Keratinocyte (primary cell): ENCODE measurements around the gene TSPAN4. TPM values are rescaled to one million over a fixed set of nuclear protein-coding genes. Genes with fewer than 3 reads are reported as not detected.
A peak's percentile ranks its signal among the peaks of the same experiment; 100 is the strongest.

ENCODE experiments used
- DNase-seq: peaks from one replicate; pipeline ENCODE4 v3.0.0-alpha.2; 2011; ENCODE audit warnings: low read depth, missing footprints, low spot score
- FAIRE-seq: peaks from 2 replicates; lab custom pipeline; 2011; peaks lifted over from hg19 to GRCh38; lab: Jason Lieb, UNC
- H2AFZ ChIP-seq: 2 replicates; pipeline ENCODE4 v1.6.0; 2012; ENCODE audit warnings: low read length, control low read depth, inconsistent platforms; ENCODE audit not compliant: control insufficient read depth
- H3K27ac ChIP-seq: 2 replicates; pipeline ENCODE4 v1.5.1; 2011; ENCODE audit warnings: low read length; ENCODE audit not compliant: control insufficient read depth, insufficient read depth
- H3K27me3 ChIP-seq: 3 replicates; pipeline ENCODE4 v1.6.0; 2011; ENCODE audit warnings: low read length; ENCODE audit not compliant: control insufficient read depth, insufficient read depth; ENCODE audit errors: extremely low read depth
- H3K36me3 ChIP-seq, 2 experiments: 2 replicates in 1 of 2; 3 replicates in 1 of 2; pipeline ENCODE4 v1.5.1; 2011; ENCODE audit warnings: low read length in 2 of 2, mild to moderate bottlenecking in 1 of 2; ENCODE audit not compliant: control insufficient read depth in 2 of 2, insufficient read depth in 2 of 2; ENCODE audit errors: extremely low read depth in 1 of 2
- H3K4me1 ChIP-seq: 3 replicates; pipeline ENCODE4 v1.5.1; 2011; ENCODE audit warnings: low read length; ENCODE audit not compliant: control insufficient read depth, insufficient read depth; ENCODE audit errors: extremely low read depth
- H3K4me2 ChIP-seq: 3 replicates; pipeline ENCODE4 v1.6.0; 2011; ENCODE audit warnings: low read depth, low read length; ENCODE audit not compliant: control insufficient read depth, insufficient read depth; ENCODE audit errors: extremely low read depth
- H3K4me3 ChIP-seq, 3 experiments: fragments of 200-600 bp in 1 of 3; sonication (generic) in 1 of 3; 2 replicates in 2 of 3; 3 replicates in 1 of 3; pipeline ENCODE4 v1.5.1; 2011 to 2016; ENCODE audit warnings: low read length in 3 of 3, mild to moderate bottlenecking in 3 of 3, control low read depth in 2 of 3, inconsistent platforms in 1 of 3, low read depth in 1 of 3, mixed read lengths in 1 of 3, mixed run types in 1 of 3, moderate library complexity in 1 of 3; ENCODE audit not compliant: control insufficient read depth in 2 of 3, insufficient read depth in 2 of 3; ENCODE audit errors: extremely low read depth in 1 of 3
- H3K79me2 ChIP-seq: 2 replicates; pipeline ENCODE4 v1.6.0; 2012; ENCODE audit warnings: low read length; ENCODE audit not compliant: control insufficient read depth, insufficient read depth
- H3K9ac ChIP-seq: 3 replicates; pipeline ENCODE4 v1.6.0; 2011; ENCODE audit warnings: low read length; ENCODE audit not compliant: control insufficient read depth, insufficient read depth; ENCODE audit errors: extremely low read depth
- H3K9me1 ChIP-seq: 3 replicates; pipeline ENCODE4 v1.6.0; 2011; ENCODE audit warnings: low read length; ENCODE audit not compliant: control insufficient read depth, insufficient read depth; ENCODE audit errors: extremely low read depth
- H3K9me3 ChIP-seq: 2 replicates; pipeline ENCODE4 v1.5.1; 2012; ENCODE audit warnings: low read depth, low read length; ENCODE audit not compliant: control insufficient read depth
- H4K20me1 ChIP-seq: 3 replicates; pipeline ENCODE4 v1.6.0; 2011; ENCODE audit warnings: low read length; ENCODE audit not compliant: control insufficient read depth, insufficient read depth; ENCODE audit errors: extremely low read depth
- EZH2 ChIP-seq: IDR thresholded peaks from one replicate; pipeline ENCODE4 v1.6.1; 2012; ENCODE audit warnings: inconsistent platforms, mild to moderate bottlenecking, low read length, moderate library complexity
- dilution Hi-C: fragments of 300-500 bp; cut with MboI; formaldehyde crosslinking; loops from one replicate; pipeline ENCODE4 v1.7.0; 2020; ENCODE audit warnings: low sequenced_read_pairs; ENCODE audit not compliant: extremely low pct_ligation_motif_present
- polyA plus RNA-seq, 5 experiments: library from polyadenylated mRNA; depleted of rRNA in 3 of 5; stranded (reverse) in 3 of 5; stranded (forward) in 1 of 5; unstranded in 1 of 5; fragments of >200 nt; gene quantifications; 1 replicate in 1 of 5; 2 replicates in 3 of 5; 3 replicates in 1 of 5; pipeline versions ENCODE4 v1.2.1 to v1.2.3, GENCODE V29; 2011 to 2012; ENCODE audit warnings: missing spikeins in 2 of 5, low read depth in 1 of 5, low replicate concordance in 1 of 5
- TF ChIP-seq, protein P1 (sequence below), 3 experiments: IDR thresholded peaks in 1 of 3; conservative IDR thresholded peaks in 1 of 3; optimal IDR thresholded peaks in 1 of 3; 2 replicates in 2 of 3; 3 replicates in 1 of 3; pipeline versions ENCODE3 to v1.5.1; 2011; ENCODE audit warnings: low read length in 3 of 3, mild to moderate bottlenecking in 3 of 3, moderate library complexity in 2 of 3, control low read depth in 1 of 3, inconsistent platforms in 1 of 3; ENCODE audit not compliant: insufficient read depth in 2 of 3; ENCODE audit errors: extremely low read depth in 1 of 3

Gene TSPAN4
- polyA plus RNA-seq, 1 donor (not counting 4 experiments of a cell fraction or from before 2014, with no cell fraction given): 42.1 TPM

DNA sequence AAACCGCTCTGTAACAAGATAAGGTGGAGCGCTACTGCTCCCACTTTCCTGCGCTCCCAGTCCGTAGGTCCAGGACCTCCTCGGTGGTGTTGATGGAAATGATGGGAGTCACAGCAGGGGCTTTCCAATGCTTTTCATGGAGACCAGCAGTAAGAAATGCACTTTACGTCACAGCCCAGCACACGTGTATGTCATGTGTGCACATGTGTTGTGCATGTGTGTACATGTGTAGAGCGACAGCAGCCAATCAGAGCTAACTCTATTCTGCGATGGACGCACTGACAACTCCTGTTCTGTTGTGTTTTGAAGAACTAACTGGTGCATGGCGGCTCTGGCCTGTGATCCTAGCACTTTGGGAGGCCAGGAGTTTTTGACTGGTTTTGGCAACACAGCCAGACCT, 66.8 kb downstream of the TSPAN4 start:
- H3K4me1 ChIP-seq: peaks cover 12% of the 10 kb centered on the region
- H3K27ac ChIP-seq: no peak overlapping the region
- H3K36me3 ChIP-seq: peaks cover under 1 to 3% of the 10 kb centered on the region in 2 experiments
- peak overlapping the region; percentile 76 to 96 (median 96) for H3K4me3 ChIP-seq
- H3K79me2 ChIP-seq: peaks cover 24% of the 10 kb centered on the region
- no peaks in the 10 kb centered on the region for H3K9me3 ChIP-seq
- TF ChIP-seq, protein P1, sequence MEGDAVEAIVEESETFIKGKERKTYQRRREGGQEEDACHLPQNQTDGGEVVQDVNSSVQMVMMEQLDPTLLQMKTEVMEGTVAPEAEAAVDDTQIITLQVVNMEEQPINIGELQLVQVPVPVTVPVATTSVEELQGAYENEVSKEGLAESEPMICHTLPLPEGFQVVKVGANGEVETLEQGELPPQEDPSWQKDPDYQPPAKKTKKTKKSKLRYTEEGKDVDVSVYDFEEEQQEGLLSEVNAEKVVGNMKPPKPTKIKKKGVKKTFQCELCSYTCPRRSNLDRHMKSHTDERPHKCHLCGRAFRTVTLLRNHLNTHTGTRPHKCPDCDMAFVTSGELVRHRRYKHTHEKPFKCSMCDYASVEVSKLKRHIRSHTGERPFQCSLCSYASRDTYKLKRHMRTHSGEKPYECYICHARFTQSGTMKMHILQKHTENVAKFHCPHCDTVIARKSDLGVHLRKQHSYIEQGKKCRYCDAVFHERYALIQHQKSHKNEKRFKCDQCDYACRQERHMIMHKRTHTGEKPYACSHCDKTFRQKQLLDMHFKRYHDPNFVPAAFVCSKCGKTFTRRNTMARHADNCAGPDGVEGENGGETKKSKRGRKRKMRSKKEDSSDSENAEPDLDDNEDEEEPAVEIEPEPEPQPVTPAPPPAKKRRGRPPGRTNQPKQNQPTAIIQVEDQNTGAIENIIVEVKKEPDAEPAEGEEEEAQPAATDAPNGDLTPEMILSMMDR (optimal IDR thresholded peaks at IDR 0.05 in 1 of 3, IDR thresholded peaks at IDR 0.05 in 1 of 3, conservative IDR thresholded peaks at IDR 0.05 in 1 of 3; ENCODE audit: extremely low read depth in 1 of 3, insufficient read depth in 2 of 3, low read length in 3 of 3): no peak
- no peak for TF ChIP-seq EZH2
- H3K27me3 ChIP-seq: no peaks in the 10 kb centered on the region
- H3K9me1 ChIP-seq: no peaks in the 10 kb centered on the region
- FAIRE-seq: no peak
- dilution Hi-C loops: no loop called here
- H3K9ac ChIP-seq: no peak overlapping the region
- no peak overlapping the region for H2AFZ ChIP-seq
- peak overlapping the region; percentile 74 for H3K4me2 ChIP-seq
- no peaks in the 10 kb centered on the region for H4K20me1 ChIP-seq
- no peak for DNase-seq

DNA sequence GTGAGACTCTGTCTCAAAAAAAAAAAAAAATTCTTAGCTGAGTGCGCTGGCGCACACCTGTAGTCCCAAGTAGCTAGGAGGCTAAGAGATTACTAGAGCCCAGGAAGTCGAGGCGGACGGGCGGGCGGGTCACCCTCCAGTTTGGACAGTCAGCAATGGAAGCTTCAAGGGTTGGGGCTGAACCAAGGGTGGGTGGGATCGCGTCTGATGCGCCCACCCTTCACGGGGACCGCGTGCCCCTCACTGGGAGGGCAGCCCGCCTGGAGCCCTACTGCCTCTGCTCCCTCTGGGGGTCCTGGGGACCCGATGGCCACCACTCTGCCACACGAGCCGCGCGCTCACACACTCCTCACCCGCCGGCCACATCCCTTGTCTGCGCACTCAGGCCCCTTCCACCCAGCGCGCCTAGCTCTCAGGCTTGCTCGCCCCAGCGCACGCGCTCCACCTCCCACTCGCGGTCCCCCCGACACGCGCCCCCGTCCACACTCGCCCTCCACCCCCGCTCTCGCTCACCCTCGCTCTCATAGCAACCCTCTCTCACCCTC, 67.5 kb downstream of the TSPAN4 start:
- H3K9me1 ChIP-seq: no peaks in the 10 kb centered on the region
- peak overlapping the region; percentile 86 for H2AFZ ChIP-seq
- no peaks in the 10 kb centered on the region for H3K27me3 ChIP-seq
- dilution Hi-C loops: no loop called here
- peaks cover 12% of the 10 kb centered on the region for H3K4me1 ChIP-seq
- peak overlapping the region; percentile 76 to 96 (median 96) for H3K4me3 ChIP-seq
- no peaks in the 10 kb centered on the region for H3K36me3 ChIP-seq
- FAIRE-seq: no peak
- H3K4me2 ChIP-seq: peak overlapping the region; percentile 74
- H3K27ac ChIP-seq: peak overlapping the region; percentile 20
- TF ChIP-seq, protein P1 (optimal IDR thresholded peaks at IDR 0.05 in 1 of 3, IDR thresholded peaks at IDR 0.05 in 1 of 3, conservative IDR thresholded peaks at IDR 0.05 in 1 of 3; ENCODE audit: extremely low read depth in 1 of 3, insufficient read depth in 2 of 3, low read length in 3 of 3): no peak
- no peak for TF ChIP-seq EZH2
- H4K20me1 ChIP-seq: no peaks in the 10 kb centered on the region
- H3K9me3 ChIP-seq: no peaks in the 10 kb centered on the region
- H3K79me2 ChIP-seq: peaks cover 24% of the 10 kb centered on the region
- H3K9ac ChIP-seq: peak overlapping the region; percentile 77
- DNase-seq: no peak
